ENCODE results near the gene CHIT1.
"Not testable (repeated sequence)": the region's sequence is repeated elsewhere in the genome, so short reads cannot be mapped to it uniquely, and the experiment has no call there.

The CHIT1 gene

DNA sequence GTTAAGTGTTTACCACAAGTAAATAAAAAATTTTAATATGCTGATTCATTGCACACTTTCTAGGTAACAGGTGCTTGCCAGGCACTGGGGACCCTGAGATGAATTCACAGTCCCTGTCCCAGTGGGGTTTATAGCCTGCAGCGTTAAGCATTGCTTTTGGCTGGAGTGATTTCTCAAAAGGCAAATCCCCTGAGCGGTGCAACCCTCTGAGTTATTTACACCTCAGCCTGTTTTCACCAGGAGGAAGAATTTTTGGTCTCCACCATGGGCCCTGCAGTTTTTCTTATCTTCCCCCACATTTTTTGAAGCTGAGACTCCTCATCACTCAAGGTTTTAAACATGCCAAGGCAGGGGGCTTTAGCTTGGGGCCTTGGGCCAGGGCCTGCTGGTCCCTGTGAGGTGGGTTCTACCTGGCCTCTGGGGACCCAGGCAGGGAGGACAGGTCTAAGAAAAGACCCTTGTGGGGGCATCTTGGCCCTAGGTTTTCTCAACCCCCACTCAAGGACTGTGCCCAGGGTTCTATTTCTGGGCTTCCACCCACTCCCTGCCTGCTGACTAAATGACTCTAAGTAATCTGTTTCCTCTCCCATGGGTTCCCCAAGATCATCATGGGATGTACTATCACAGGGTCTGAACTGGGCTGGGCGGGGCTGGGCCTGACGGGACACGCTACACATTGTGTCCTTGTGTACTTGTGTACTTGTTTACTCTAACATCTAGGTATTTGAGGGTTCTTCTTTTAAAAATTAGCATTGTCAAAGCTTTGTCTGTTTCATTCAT, 10.2 kb upstream of the CHIT1 start:
- H3K4me1 ChIP-seq (ENCODE audit: control insufficient read depth in 2 of 2, insufficient read depth in 2 of 2, low read length in 2 of 2): no peaks in the 10 kb centered on the region
- no peaks in the 10 kb centered on the region for H3K36me3 ChIP-seq (ENCODE audit: control insufficient read depth in 2 of 2, insufficient read depth in 2 of 2, low read length in 2 of 2)
- no peak overlapping the region for H3K4me3 ChIP-seq (ENCODE audit: low read length in 2 of 2)
- H3K27ac ChIP-seq (ENCODE audit: low read depth in 2 of 2, low read length in 2 of 2): no peak overlapping the region
- peaks cover 0 to 3% of the 10 kb centered on the region in 2 donors for H3K9me3 ChIP-seq (ENCODE audit: control insufficient read depth in 2 of 2, low read length in 2 of 2)
- H3K27me3 ChIP-seq (ENCODE audit: control insufficient read depth in 2 of 2, insufficient read depth in 2 of 2, low read length in 2 of 2): peaks cover 0 to 2% of the 10 kb centered on the region in 2 donors
- no peak overlapping the region for H3K9ac ChIP-seq (ENCODE audit: low read depth in 1 of 2, low read length in 2 of 2)

DNA sequence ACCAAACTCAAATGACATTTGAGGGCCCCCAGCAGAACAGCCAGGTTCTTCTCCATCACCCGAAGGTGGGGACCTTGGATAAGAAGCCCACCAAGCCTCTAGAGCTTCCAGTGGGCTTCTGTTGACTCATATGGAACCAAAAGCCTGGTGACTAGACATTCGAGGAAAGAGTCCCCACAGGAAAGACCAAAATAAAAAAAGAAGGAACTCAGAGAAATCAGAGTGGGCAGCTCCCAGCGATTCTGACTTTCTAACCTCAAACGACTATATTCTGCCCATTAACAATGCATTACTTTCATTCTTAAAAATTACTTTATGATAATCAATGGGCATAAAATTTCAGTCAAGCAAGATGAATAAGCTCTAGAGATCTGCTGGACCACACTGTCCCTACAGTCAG, 9.6 kb upstream of the CHIT1 start:
- H3K27me3 ChIP-seq (ENCODE audit: control insufficient read depth in 2 of 2, insufficient read depth in 2 of 2, low read length in 2 of 2): peaks cover 0 to 2% of the 10 kb centered on the region in 2 donors
- no peaks in the 10 kb centered on the region for H3K36me3 ChIP-seq (ENCODE audit: control insufficient read depth in 2 of 2, insufficient read depth in 2 of 2, low read length in 2 of 2)
- H3K4me1 ChIP-seq (ENCODE audit: control insufficient read depth in 2 of 2, insufficient read depth in 2 of 2, low read length in 2 of 2): no peaks in the 10 kb centered on the region
- no peak overlapping the region for H3K27ac ChIP-seq (ENCODE audit: low read depth in 2 of 2, low read length in 2 of 2)
- H3K4me3 ChIP-seq (ENCODE audit: low read length in 2 of 2): no peak overlapping the region
- peaks cover 0 to 3% of the 10 kb centered on the region in 2 donors for H3K9me3 ChIP-seq (ENCODE audit: control insufficient read depth in 2 of 2, low read length in 2 of 2)
- H3K9ac ChIP-seq (ENCODE audit: low read depth in 1 of 2, low read length in 2 of 2): no peak overlapping the region

DNA sequence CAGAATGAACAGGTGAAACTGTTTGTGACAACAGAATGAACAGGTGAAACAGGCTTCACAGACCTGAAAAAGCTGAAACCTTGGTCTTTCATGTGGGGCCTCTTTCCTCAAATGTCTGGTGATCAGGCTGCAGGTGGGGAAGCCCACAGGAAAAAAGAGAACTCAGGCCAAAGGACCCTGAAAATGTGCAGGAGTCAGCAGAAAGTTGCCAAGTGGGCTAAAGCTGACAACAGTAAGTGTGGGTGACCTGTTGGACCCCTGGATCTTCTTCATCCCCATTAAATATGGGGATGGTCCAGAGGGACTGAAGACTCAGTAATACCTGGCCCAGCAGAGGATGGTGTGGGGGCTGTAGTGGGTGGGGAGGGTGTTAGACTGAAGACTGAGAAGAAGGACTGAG, 9.1 kb upstream of the CHIT1 start:
- Histone ChIP-seq H3K9me3 (ENCODE audit: control insufficient read depth in 2 of 2, low read length in 2 of 2) (peaks cover 0 to 3% of the 10 kb centered on the region in 2 donors), H3K27me3 (ENCODE audit: control insufficient read depth in 2 of 2, insufficient read depth in 2 of 2, low read length in 2 of 2) (peaks cover 0 to 2% of the 10 kb centered on the region in 2 donors), H3K27ac (ENCODE audit: low read depth in 2 of 2, low read length in 2 of 2) (no peak overlapping the region), H3K9ac (ENCODE audit: low read depth in 1 of 2, low read length in 2 of 2) (no peak overlapping the region), H3K4me3 (ENCODE audit: low read length in 2 of 2) (no peak overlapping the region), H3K36me3 (ENCODE audit: control insufficient read depth in 2 of 2, insufficient read depth in 2 of 2, low read length in 2 of 2) (no peaks in the 10 kb centered on the region), H3K4me1 (ENCODE audit: control insufficient read depth in 2 of 2, insufficient read depth in 2 of 2, low read length in 2 of 2) (no peaks in the 10 kb centered on the region)

DNA sequence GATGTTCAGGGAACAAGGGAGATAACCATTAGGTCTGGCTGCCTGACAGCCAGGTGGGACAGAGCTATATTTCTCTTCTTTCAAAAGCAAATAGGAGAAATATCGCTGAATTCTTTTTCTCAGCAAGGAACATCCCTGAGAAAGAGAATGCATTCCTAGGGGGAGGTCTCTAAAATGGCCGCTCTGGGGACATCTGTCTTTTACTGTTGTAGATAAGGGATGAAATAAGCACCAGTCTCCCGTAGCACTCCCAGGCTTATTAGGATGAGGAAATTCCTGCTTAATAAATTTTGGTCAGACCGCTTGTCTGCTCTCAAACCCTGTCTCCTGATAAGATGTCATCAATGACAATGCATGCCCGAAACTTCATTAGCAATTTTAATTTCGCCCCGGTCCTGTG, 5.4 kb upstream of the CHIT1 start:
- H3K9me3 ChIP-seq (ENCODE audit: control insufficient read depth in 2 of 2, low read length in 2 of 2); H3K27me3 ChIP-seq (ENCODE audit: control insufficient read depth in 2 of 2, insufficient read depth in 2 of 2, low read length in 2 of 2); H3K4me3 ChIP-seq (ENCODE audit: low read length in 2 of 2); H3K27ac ChIP-seq (ENCODE audit: low read depth in 2 of 2, low read length in 2 of 2); H3K9ac ChIP-seq (ENCODE audit: low read depth in 1 of 2, low read length in 2 of 2); H3K4me1 ChIP-seq (ENCODE audit: control insufficient read depth in 2 of 2, insufficient read depth in 2 of 2, low read length in 2 of 2); H3K36me3 ChIP-seq (ENCODE audit: control insufficient read depth in 2 of 2, insufficient read depth in 2 of 2, low read length in 2 of 2): not testable (repeated sequence)

DNA sequence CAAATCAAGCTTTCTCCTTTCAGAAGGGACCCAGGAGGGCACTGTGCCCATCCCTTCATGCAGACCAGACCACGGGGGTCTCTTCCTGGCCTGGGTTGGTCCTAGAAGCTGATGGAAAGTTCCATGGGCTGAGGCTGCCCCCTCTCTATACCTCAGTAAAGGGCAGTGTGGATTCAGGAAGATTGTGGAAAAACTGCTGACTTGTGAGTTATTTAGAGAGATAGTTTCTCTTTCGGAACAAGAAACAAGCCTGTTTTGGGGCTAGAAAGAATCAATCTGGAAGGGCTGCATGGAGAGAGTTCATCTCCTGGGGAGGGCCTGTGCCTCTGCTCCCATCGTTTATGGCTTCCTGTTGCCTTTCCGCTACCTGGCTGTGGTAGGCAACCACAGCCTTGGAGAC, 803 bp downstream of the CHIT1 start:
- no peak overlapping the region for H3K4me3 ChIP-seq (ENCODE audit: low read length in 2 of 2)
- H3K4me1 ChIP-seq (ENCODE audit: control insufficient read depth in 2 of 2, insufficient read depth in 2 of 2, low read length in 2 of 2): no peaks in the 10 kb centered on the region
- H3K9me3 ChIP-seq (ENCODE audit: control insufficient read depth in 2 of 2, low read length in 2 of 2): no peaks in the 10 kb centered on the region
- H3K36me3 ChIP-seq (ENCODE audit: control insufficient read depth in 2 of 2, insufficient read depth in 2 of 2, low read length in 2 of 2): no peaks in the 10 kb centered on the region
- H3K9ac ChIP-seq (ENCODE audit: low read depth in 1 of 2, low read length in 2 of 2): no peak overlapping the region
- H3K27ac ChIP-seq (ENCODE audit: low read depth in 2 of 2, low read length in 2 of 2): no peak overlapping the region
- H3K27me3 ChIP-seq (ENCODE audit: control insufficient read depth in 2 of 2, insufficient read depth in 2 of 2, low read length in 2 of 2): peaks cover 3 to 8% of the 10 kb centered on the region in 2 donors

DNA sequence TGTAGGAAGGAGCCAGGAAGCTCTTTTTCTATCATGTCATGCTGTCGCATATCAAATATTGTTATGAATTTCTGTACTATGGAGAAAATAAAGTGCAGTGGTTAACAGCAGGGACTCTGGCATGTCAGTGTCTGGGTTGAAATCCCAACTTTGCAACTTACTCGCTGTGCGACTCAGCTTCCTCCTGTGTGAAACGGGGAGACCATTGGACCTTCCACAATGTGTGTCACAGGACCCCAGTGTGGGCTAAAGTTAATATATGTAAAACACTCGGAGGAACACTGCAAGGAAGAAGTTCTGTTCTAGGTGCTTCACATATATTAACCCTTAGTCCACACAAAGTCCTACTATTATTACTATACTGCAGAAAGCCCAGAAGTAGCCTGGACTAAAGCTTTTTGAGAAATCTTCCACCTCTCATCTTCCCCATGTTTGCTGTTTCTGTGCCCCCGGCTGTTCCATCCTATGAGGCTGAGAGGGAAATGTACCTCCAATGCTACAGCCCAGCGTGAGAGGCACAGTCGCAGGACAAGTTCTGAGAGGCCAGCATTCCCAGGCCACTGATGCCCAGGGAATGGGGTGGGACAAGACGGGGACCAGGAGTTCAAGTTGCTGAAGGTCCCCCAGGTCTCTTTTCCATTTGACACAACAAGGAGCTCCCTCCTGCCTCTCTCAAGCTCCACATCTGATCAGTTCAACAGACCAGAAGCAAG, 1.9 kb downstream of the CHIT1 start:
- Histone ChIP-seq H3K9me3 (ENCODE audit: control insufficient read depth in 2 of 2, low read length in 2 of 2) (no peaks in the 10 kb centered on the region), H3K9ac (ENCODE audit: low read depth in 1 of 2, low read length in 2 of 2) (no peak overlapping the region), H3K4me1 (ENCODE audit: control insufficient read depth in 2 of 2, insufficient read depth in 2 of 2, low read length in 2 of 2) (no peaks in the 10 kb centered on the region), H3K27me3 (ENCODE audit: control insufficient read depth in 2 of 2, insufficient read depth in 2 of 2, low read length in 2 of 2) (peaks cover 3 to 12% of the 10 kb centered on the region in 2 donors), H3K27ac (ENCODE audit: low read depth in 2 of 2, low read length in 2 of 2) (no peak overlapping the region), H3K36me3 (ENCODE audit: control insufficient read depth in 2 of 2, insufficient read depth in 2 of 2, low read length in 2 of 2) (no peaks in the 10 kb centered on the region), H3K4me3 (ENCODE audit: low read length in 2 of 2) (no peak overlapping the region)

DNA sequence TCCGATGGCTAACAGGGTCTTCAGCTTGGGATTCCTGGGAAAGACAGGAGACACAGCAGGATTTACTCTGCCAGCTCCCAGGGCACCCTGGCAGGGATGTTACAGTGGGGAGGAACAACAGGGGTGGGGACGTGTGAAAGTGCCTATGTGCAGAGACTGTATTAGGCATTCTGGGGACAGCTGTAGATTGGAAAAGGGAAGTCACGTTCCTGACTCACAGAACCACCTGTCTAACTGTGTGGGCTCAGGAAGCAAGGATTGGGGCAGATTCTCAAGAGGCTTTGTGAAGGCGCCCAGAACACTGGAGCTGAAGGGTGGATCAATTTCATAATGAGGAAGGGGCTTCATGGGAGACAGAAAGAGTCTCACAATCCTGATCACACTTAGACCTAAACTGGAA, 4.4 kb downstream of the CHIT1 start:
- H3K36me3 ChIP-seq (ENCODE audit: control insufficient read depth in 2 of 2, insufficient read depth in 2 of 2, low read length in 2 of 2): no peaks in the 10 kb centered on the region
- peaks cover 0 to 12% of the 10 kb centered on the region in 2 donors for H3K27me3 ChIP-seq (ENCODE audit: control insufficient read depth in 2 of 2, insufficient read depth in 2 of 2, low read length in 2 of 2)
- H3K9ac ChIP-seq (ENCODE audit: low read depth in 1 of 2, low read length in 2 of 2): no peak overlapping the region
- H3K4me3 ChIP-seq (ENCODE audit: low read length in 2 of 2): no peak overlapping the region
- H3K9me3 ChIP-seq (ENCODE audit: control insufficient read depth in 2 of 2, low read length in 2 of 2): no peaks in the 10 kb centered on the region
- H3K4me1 ChIP-seq (ENCODE audit: control insufficient read depth in 2 of 2, insufficient read depth in 2 of 2, low read length in 2 of 2): no peaks in the 10 kb centered on the region
- no peak overlapping the region for H3K27ac ChIP-seq (ENCODE audit: low read depth in 2 of 2, low read length in 2 of 2)

DNA sequence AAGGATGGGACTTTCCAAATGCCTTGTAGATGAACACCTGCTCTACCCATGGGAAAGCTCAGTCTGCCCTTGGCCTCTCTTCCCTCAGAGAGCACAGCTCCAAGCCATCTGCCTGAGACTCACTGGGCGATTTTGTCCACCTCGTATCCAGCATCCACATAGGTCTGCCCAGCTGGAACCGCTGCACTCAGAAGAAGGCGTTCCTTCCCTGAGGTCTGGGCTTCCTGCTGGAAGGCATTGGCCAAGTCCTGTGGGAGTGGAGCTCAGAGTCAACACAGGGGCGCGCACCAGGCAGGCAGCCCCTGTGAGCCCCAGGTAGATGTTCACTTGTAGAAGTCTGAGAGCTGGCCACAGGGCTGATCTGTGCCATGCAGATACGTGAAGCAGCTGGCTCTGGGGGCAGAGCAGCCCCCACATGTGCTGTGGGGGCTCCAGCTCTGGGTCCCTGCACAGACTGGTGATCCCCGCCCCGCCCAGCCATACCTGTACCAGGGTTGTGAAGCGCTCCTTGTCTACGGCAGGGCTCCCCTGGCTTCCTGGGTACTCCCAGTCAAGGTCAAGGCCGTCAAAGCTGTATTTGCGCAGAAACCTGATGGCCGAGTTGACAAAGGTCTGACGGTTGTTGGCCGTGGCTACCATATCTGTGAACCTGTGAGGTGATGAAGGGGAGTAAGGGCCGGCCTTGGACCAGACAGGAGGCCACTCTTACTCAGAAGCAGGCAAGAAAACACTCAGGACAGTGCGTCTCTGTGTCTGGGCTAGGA, 6.3 kb downstream of the CHIT1 start:
- Histone ChIP-seq H3K4me1 (ENCODE audit: control insufficient read depth in 2 of 2, insufficient read depth in 2 of 2, low read length in 2 of 2) (no peaks in the 10 kb centered on the region), H3K9me3 (ENCODE audit: control insufficient read depth in 2 of 2, low read length in 2 of 2) (no peaks in the 10 kb centered on the region), H3K4me3 (ENCODE audit: low read length in 2 of 2) (no peak overlapping the region), H3K36me3 (ENCODE audit: control insufficient read depth in 2 of 2, insufficient read depth in 2 of 2, low read length in 2 of 2) (no peaks in the 10 kb centered on the region), H3K9ac (ENCODE audit: low read depth in 1 of 2, low read length in 2 of 2) (no peak overlapping the region), H3K27ac (ENCODE audit: low read depth in 2 of 2, low read length in 2 of 2) (no peak overlapping the region), H3K27me3 (ENCODE audit: control insufficient read depth in 2 of 2, insufficient read depth in 2 of 2, low read length in 2 of 2) (peaks cover 0 to 12% of the 10 kb centered on the region in 2 donors)

DNA sequence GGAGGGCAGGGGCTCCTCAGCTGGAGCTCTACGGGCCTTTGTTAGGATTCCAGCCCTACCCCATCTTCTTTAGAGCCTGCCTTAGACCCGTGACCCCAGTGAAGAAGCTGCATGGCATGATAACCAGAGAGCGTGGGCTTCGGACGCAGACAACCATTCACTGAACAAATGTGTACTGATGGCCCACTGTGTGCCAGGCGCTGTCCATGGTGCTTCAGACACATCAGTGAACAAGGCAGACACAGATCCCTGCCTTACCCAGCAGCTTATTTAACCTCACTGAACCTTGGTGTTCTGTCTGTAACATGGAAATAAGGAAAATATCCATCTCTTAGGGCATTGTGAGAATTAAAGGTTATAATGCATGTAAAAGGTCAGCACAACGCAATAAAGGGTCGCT, 9.5 kb downstream of the CHIT1 start:
- peaks cover 0 to 15% of the 10 kb centered on the region in 2 donors for H3K27me3 ChIP-seq (ENCODE audit: control insufficient read depth in 2 of 2, insufficient read depth in 2 of 2, low read length in 2 of 2)
- H3K27ac ChIP-seq (ENCODE audit: low read depth in 2 of 2, low read length in 2 of 2): no peak overlapping the region

DNA sequence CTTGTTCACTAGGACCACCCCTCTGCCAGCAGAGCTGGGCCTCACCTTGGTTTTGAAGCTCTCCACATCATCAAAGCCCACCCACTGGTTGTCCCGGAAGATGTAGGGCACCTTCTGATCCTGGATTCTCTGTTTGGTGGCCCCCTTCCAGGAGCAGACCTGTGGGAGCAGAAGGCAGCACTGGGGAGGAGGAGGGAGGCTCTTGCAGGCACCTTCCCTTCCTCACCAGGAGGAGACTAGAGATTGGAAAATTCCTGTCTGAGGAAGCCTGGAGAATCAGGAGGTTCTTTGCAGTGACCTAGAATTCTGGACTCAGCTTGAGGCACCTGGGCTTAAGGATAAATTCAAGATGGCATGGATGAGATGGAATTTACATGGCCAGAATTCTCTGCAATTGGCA, 10.3 kb downstream of the CHIT1 start:
- H3K9ac ChIP-seq (ENCODE audit: low read depth in 1 of 2, low read length in 2 of 2): no peak overlapping the region
- H3K27me3 ChIP-seq (ENCODE audit: control insufficient read depth in 2 of 2, insufficient read depth in 2 of 2, low read length in 2 of 2): peaks cover 0 to 14% of the 10 kb centered on the region in 2 donors
- no peaks in the 10 kb centered on the region for H3K9me3 ChIP-seq (ENCODE audit: control insufficient read depth in 2 of 2, low read length in 2 of 2)
- no peak overlapping the region for H3K27ac ChIP-seq (ENCODE audit: low read depth in 2 of 2, low read length in 2 of 2)
- H3K4me1 ChIP-seq (ENCODE audit: control insufficient read depth in 2 of 2, insufficient read depth in 2 of 2, low read length in 2 of 2): no peaks in the 10 kb centered on the region
- H3K36me3 ChIP-seq (ENCODE audit: control insufficient read depth in 2 of 2, insufficient read depth in 2 of 2, low read length in 2 of 2): no peaks in the 10 kb centered on the region
- no peak overlapping the region for H3K4me3 ChIP-seq (ENCODE audit: low read length in 2 of 2)

More for the DNA sequence above, 9.5 kb downstream of the CHIT1 start:
- Histone ChIP-seq H3K4me3 (ENCODE audit: low read length in 2 of 2) (no peak overlapping the region), H3K9me3 (ENCODE audit: control insufficient read depth in 2 of 2, low read length in 2 of 2) (no peaks in the 10 kb centered on the region), H3K4me1 (ENCODE audit: control insufficient read depth in 2 of 2, insufficient read depth in 2 of 2, low read length in 2 of 2) (no peaks in the 10 kb centered on the region), H3K9ac (ENCODE audit: low read depth in 1 of 2, low read length in 2 of 2) (no peak overlapping the region), H3K36me3 (ENCODE audit: control insufficient read depth in 2 of 2, insufficient read depth in 2 of 2, low read length in 2 of 2) (no peaks in the 10 kb centered on the region)
